Epithelial cell of proximal tubule (primary cell): ENCODE measurements around the gene LRMDA. TPM values are rescaled to one million over a fixed set of nuclear protein-coding genes. Genes with fewer than 3 reads are reported as not detected.

ENCODE experiments used
- DNase-seq: peaks from one replicate; pipeline ENCODE4 v3.0.0-alpha.2; 2011; ENCODE audit warnings: low read depth
- H3K4me3 ChIP-seq: 2 replicates; pipeline ENCODE4 v1.5.1; 2011; ENCODE audit warnings: low read depth, mild to moderate bottlenecking, low read length
- total RNA-seq: library from RNA; depleted of rRNA; stranded (reverse); fragments of >200 nt; gene quantifications from 2 replicates; pipeline ENCODE4 v1.2.3, GENCODE V29; 2015
- TF ChIP-seq, protein P1 (sequence below): conservative IDR thresholded peaks from 2 replicates; pipeline ENCODE4 v1.5.1; 2012; ENCODE audit warnings: low read depth, mild to moderate bottlenecking, low read length

The LRMDA gene
- total RNA-seq, 1 donor from 2014 or later = 0.75 TPM

DNA sequence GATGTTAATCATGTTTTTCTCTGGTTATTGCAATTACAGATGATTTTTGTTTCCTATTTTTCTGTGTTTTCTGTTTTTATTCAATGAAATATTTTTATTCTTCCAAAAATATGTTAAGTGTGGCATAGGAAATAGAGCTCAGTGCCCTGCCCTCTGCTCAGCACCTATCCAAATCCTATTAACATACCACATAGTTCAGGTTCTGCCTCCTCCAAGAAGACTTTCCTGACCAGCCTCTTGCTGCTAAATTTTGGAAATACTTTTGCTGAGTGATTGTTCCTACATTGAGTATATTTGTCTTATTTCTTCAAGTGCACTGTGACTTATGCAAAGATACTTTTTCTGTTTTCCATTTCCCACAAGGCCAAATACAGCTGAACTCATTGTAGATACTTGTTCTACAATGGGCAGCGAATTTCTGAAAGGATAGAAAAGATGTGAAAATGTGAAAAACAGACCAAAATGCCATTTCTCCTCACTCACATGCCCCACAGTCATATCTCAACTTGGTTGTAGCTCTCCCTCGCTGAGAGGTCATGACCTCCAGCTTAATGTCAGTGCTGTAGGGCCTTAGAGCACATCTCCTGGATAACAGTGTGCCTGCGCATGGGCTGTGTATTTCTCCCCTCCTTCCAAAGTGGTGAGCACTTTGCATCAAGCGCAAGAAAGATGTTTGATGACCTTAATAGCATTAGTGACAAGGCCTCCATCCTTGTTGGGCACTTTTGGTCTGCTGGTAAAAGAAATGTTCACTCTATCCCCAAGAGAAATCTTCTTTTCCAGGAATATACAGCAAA is 677.3 kb downstream of the LRMDA start:
- H3K4me3 ChIP-seq = no peak overlapping the region
- TF ChIP-seq, protein P1, sequence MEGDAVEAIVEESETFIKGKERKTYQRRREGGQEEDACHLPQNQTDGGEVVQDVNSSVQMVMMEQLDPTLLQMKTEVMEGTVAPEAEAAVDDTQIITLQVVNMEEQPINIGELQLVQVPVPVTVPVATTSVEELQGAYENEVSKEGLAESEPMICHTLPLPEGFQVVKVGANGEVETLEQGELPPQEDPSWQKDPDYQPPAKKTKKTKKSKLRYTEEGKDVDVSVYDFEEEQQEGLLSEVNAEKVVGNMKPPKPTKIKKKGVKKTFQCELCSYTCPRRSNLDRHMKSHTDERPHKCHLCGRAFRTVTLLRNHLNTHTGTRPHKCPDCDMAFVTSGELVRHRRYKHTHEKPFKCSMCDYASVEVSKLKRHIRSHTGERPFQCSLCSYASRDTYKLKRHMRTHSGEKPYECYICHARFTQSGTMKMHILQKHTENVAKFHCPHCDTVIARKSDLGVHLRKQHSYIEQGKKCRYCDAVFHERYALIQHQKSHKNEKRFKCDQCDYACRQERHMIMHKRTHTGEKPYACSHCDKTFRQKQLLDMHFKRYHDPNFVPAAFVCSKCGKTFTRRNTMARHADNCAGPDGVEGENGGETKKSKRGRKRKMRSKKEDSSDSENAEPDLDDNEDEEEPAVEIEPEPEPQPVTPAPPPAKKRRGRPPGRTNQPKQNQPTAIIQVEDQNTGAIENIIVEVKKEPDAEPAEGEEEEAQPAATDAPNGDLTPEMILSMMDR = no peak
- no peak for DNase-seq

DNA sequence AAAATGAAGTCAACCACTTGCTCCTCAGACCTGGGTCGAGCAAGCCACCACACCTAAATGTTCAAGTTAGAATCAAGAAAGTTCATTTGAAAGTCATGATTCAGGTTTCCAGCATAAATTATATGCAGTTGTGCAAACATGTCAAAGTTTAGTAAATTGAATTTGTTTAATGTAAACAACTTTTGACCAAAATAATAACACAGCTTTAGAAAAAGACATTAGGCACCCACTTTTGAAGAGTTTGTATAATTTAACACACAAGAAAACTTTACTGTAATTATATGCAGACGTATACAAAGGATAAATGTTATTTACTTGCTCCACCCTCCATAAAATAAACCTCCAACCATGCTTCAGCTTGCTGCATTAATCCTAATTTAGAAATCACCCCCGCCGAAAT is 680.0 kb downstream of the LRMDA start:
- TF ChIP-seq, protein P1 = no peak
- no peak overlapping the region for H3K4me3 ChIP-seq
- no peak for DNase-seq

DNA sequence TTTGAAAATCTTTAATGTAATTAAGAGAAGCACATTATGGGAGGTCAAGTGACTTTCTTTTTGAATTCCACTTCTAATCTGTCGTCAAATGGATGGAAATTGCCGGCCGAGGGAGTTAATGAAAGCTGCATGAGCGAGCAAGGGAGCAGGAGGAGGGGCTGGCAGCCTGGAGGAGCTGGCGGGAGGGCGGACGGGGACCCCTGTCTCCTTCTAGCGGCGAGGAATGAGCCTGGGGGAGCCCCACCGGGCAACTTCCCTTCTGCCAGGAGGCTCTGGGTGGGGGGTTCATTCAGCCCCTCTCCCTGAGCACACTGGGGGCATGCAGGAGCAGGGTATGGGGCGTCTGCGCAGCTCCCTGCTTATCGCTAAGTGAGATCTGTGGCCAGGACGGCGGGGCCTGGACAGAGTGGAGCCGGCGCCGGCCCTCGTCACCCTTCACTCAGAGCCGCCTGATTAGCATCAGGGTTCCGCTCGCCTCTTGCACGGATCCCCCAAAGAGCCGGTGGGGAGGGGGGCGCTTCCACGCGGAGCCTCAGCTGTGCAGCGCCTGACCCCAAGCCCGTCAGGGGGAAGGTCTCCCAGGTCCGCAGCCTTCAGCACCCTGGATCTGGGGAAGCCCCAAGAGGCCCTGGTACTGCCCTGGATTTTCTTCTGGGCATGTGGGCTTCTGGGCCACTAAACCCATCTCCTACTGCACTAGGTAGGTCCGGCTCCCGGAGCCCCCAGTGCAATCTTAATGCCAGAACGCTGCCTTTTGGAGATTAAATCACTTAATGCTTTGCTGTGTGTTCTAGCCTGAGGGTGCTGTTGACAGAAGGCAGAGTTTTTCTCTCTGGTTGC is 680.8 kb downstream of the LRMDA start:
- H3K4me3 ChIP-seq = no peak overlapping the region
- TF ChIP-seq, protein P1 = no peak
- no peak for DNase-seq

DNA sequence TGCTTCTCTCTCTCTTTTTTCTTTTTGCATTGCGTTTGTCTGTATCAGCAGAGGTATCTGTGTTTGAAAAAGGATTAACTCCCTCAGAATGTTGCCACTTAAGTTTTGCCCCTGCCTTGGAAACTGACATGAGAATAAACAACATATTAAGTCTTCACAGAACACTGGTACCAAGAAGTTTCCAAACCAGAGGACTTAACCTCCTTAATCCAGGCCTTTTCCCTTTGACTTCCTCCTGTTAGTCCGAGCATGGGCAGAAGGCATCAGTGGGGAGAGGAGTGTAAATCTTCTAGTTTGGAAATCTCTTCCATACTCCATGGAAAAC is 681.4 kb downstream of the LRMDA start:
- no peak overlapping the region for H3K4me3 ChIP-seq
- no peak for DNase-seq
- TF ChIP-seq, protein P1 = no peak

- no peak for DNase-seq
- TF ChIP-seq, protein P1 = no peak
- H3K4me3 ChIP-seq = no peak overlapping the region
Measured at GRCh38 chr10:76113952-76114351, 682.5 kb downstream of the LRMDA start.

DNA sequence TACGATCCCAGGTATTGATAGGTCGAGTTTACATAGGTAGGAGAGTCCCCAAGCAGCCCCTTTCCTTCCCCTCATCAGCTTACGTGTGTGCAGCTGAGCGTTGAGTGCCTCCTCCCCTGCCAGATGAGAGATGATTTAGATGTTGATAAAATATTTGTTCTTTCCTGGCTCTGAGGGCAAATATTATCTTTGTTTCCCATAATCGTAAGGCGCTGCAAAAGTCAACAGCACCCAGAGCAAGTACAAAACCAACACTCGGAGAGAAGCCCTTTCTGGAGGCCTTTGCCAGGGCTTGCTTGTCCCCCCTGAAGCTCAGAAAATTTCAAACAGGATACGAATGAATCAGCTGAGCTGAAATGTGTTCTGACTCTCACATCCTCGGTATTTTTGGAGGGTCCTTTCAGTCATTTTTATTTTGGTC is 683.2 kb downstream of the LRMDA start:
- no peak overlapping the region for H3K4me3 ChIP-seq
- TF ChIP-seq, protein P1 = no peak
- no peak for DNase-seq
